ENCODE results near the gene ZNF853.

The ZNF853 gene

DNA sequence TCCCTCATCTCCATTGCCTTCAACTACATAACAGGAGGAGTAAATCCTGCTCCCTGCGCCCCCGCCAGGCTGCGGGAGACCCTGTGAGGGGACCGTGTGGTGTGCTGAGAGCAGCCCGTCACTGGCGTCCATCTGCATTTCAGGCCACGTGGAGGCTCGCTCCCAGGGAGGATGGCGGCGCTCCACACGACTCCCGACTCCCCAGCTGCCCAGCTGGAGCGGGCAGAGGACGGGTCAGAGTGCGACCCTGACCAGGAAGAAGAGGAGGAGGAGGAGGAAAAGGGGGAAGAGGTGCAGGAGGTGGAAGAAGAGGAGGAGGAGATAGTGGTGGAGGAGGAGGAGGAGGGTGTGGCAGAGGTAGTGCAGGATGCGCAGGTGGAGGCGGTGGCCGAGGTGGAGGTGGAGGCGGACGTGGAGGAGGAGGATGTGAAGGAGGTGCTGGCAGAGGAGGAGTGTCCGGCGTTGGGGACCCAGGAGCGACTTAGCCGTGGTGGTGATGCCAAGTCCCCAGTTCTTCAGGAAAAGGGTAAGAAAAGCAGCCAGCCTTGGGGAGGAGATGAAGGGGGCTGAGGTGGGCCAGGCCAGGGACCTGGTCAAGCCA is 26.9 kb downstream of the ZNF853 start:
- peaks cover 29% of the 10 kb centered on the region for H3K36me3 ChIP-seq (ENCODE audit: insufficient read depth, low read depth, low read length)
- no peaks in the 10 kb centered on the region for H3K4me1 ChIP-seq (ENCODE audit: insufficient read depth, low read length)

GRCh38 chr7:6642861-6643640 is 27.6 kb downstream of the ZNF853 start:
- Histone ChIP-seq H3K27me3 (ENCODE audit: insufficient read depth, low read length) (no peaks in the 10 kb centered on the region), H3K27ac (ENCODE audit: low read length) (no peak overlapping the region), H3K4me1 (ENCODE audit: insufficient read depth, low read length) (no peaks in the 10 kb centered on the region), H3K9ac (ENCODE audit: low read depth, low read length) (no peak overlapping the region), H3K9me3 (ENCODE audit: insufficient read depth, low read depth, low read length) (no peaks in the 10 kb centered on the region), H3K4me3 (ENCODE audit: low read length) (no peak overlapping the region), H3K36me3 (ENCODE audit: insufficient read depth, low read depth, low read length) (peaks cover 29% of the 10 kb centered on the region)

More for the DNA sequence above, 26.9 kb downstream of the ZNF853 start:
- H3K9me3 ChIP-seq (ENCODE audit: insufficient read depth, low read depth, low read length): no peaks in the 10 kb centered on the region
- no peak overlapping the region for H3K27ac ChIP-seq (ENCODE audit: low read length)
- no peak overlapping the region for H3K9ac ChIP-seq (ENCODE audit: low read depth, low read length)
- no peaks in the 10 kb centered on the region for H3K27me3 ChIP-seq (ENCODE audit: insufficient read depth, low read length)
- H3K4me3 ChIP-seq (ENCODE audit: low read length): no peak overlapping the region

GRCh38 chr7:6643915-6644625 is 28.7 kb downstream of the ZNF853 start:
- Histone ChIP-seq H3K9me3 (ENCODE audit: insufficient read depth, low read depth, low read length) (no peaks in the 10 kb centered on the region), H3K9ac (ENCODE audit: low read depth, low read length) (no peak overlapping the region), H3K4me3 (ENCODE audit: low read length) (no peak overlapping the region), H3K36me3 (ENCODE audit: insufficient read depth, low read depth, low read length) (peaks cover 29% of the 10 kb centered on the region), H3K4me1 (ENCODE audit: insufficient read depth, low read length) (no peaks in the 10 kb centered on the region), H3K27ac (ENCODE audit: low read length) (no peak overlapping the region), H3K27me3 (ENCODE audit: insufficient read depth, low read length) (no peaks in the 10 kb centered on the region)

- H3K27ac ChIP-seq (ENCODE audit: low read length): no peak overlapping the region
- H3K9me3 ChIP-seq (ENCODE audit: insufficient read depth, low read depth, low read length): no peaks in the 10 kb centered on the region
- no peaks in the 10 kb centered on the region for H3K4me1 ChIP-seq (ENCODE audit: insufficient read depth, low read length)
- no peak overlapping the region for H3K4me3 ChIP-seq (ENCODE audit: low read length)
- H3K27me3 ChIP-seq (ENCODE audit: insufficient read depth, low read length): no peaks in the 10 kb centered on the region
- H3K9ac ChIP-seq (ENCODE audit: low read depth, low read length): no peak overlapping the region
- peaks cover 29% of the 10 kb centered on the region for H3K36me3 ChIP-seq (ENCODE audit: insufficient read depth, low read depth, low read length)
These were observed 29.3 kb downstream of the ZNF853 start for GRCh38 chr7:6644728-6645127.

- H3K9me3 ChIP-seq (ENCODE audit: insufficient read depth, low read depth, low read length): no peaks in the 10 kb centered on the region
- peaks cover 29% of the 10 kb centered on the region for H3K36me3 ChIP-seq (ENCODE audit: insufficient read depth, low read depth, low read length)
- H3K9ac ChIP-seq (ENCODE audit: low read depth, low read length): no peak overlapping the region
- no peaks in the 10 kb centered on the region for H3K4me1 ChIP-seq (ENCODE audit: insufficient read depth, low read length)
- H3K4me3 ChIP-seq (ENCODE audit: low read length): no peak overlapping the region
- H3K27me3 ChIP-seq (ENCODE audit: insufficient read depth, low read length): no peaks in the 10 kb centered on the region
- H3K27ac ChIP-seq (ENCODE audit: low read length): no peak overlapping the region
These were observed 31.1 kb downstream of the ZNF853 start for GRCh38 chr7:6646465-6646864.

- Histone ChIP-seq H3K4me1 (ENCODE audit: insufficient read depth, low read length) (no peaks in the 10 kb centered on the region), H3K27ac (ENCODE audit: low read length) (no peak overlapping the region), H3K4me3 (ENCODE audit: low read length) (no peak overlapping the region), H3K27me3 (ENCODE audit: insufficient read depth, low read length) (no peaks in the 10 kb centered on the region), H3K9me3 (ENCODE audit: insufficient read depth, low read depth, low read length) (no peaks in the 10 kb centered on the region), H3K9ac (ENCODE audit: low read depth, low read length) (no peak overlapping the region), H3K36me3 (ENCODE audit: insufficient read depth, low read depth, low read length) (peaks cover 29% of the 10 kb centered on the region)
These were observed 31.7 kb downstream of the ZNF853 start for GRCh38 chr7:6647080-6647479.

GRCh38 chr7:6647541-6647940 is 32.1 kb downstream of the ZNF853 start:
- Histone ChIP-seq H3K4me3 (ENCODE audit: low read length) (no peak overlapping the region), H3K27me3 (ENCODE audit: insufficient read depth, low read length) (no peaks in the 10 kb centered on the region), H3K27ac (ENCODE audit: low read length) (no peak overlapping the region), H3K9me3 (ENCODE audit: insufficient read depth, low read depth, low read length) (no peaks in the 10 kb centered on the region), H3K9ac (ENCODE audit: low read depth, low read length) (no peak overlapping the region), H3K4me1 (ENCODE audit: insufficient read depth, low read length) (no peaks in the 10 kb centered on the region), H3K36me3 (ENCODE audit: insufficient read depth, low read depth, low read length) (peaks cover 30% of the 10 kb centered on the region)

DNA sequence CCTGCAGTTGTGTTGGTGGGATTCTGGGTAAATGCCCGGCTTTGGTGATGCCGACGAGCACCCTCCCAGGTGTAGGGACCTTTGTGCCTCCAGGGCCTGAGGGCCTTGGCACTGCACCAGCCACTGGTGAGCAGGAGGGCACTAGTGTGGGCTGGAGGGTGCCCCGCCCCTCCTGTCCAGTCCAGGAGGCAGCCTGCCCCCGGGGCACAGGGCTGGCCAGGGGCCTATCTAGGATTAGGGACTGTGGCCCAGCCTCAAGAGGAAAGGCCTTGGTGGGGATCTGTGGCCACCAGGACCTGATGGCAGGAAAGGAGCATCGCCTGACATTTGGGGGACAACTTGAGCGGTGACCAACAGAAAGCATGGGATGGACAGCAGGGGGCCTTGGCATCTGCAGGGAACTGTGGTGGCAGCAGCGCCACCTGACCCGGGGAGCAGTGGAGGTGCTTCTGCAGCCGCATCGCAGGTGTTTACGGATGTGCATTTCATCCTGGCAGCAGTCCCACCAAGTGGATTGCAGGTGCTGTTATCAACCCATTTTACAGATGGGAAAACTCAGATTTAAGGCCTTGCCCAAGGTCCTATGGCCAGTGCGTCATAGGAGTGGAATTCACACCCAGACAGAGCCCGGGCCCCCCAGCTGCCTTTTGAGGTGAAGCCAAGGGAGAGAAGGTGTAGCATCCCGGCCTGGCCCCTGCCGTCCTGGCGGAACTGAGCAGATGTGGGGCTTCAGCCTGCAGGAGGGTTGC is 32.8 kb downstream of the ZNF853 start:
- no peaks in the 10 kb centered on the region for H3K9me3 ChIP-seq (ENCODE audit: insufficient read depth, low read depth, low read length)
- H3K27me3 ChIP-seq (ENCODE audit: insufficient read depth, low read length): no peaks in the 10 kb centered on the region
- H3K4me1 ChIP-seq (ENCODE audit: insufficient read depth, low read length): no peaks in the 10 kb centered on the region
- H3K4me3 ChIP-seq (ENCODE audit: low read length): no peak overlapping the region
- no peak overlapping the region for H3K27ac ChIP-seq (ENCODE audit: low read length)
- H3K9ac ChIP-seq (ENCODE audit: low read depth, low read length): no peak overlapping the region
- H3K36me3 ChIP-seq (ENCODE audit: insufficient read depth, low read depth, low read length): peaks cover 25% of the 10 kb centered on the region

- Histone ChIP-seq H3K9me3 (ENCODE audit: insufficient read depth, low read depth, low read length) (no peaks in the 10 kb centered on the region), H3K27me3 (ENCODE audit: insufficient read depth, low read length) (no peaks in the 10 kb centered on the region), H3K4me3 (ENCODE audit: low read length) (no peak overlapping the region), H3K27ac (ENCODE audit: low read length) (no peak overlapping the region), H3K4me1 (ENCODE audit: insufficient read depth, low read length) (no peaks in the 10 kb centered on the region), H3K9ac (ENCODE audit: low read depth, low read length) (no peak overlapping the region), H3K36me3 (ENCODE audit: insufficient read depth, low read depth, low read length) (peaks cover 20% of the 10 kb centered on the region; the same call in 1 of the 2 replicates)
These were observed 33.4 kb downstream of the ZNF853 start for GRCh38 chr7:6648815-6649104.

DNA sequence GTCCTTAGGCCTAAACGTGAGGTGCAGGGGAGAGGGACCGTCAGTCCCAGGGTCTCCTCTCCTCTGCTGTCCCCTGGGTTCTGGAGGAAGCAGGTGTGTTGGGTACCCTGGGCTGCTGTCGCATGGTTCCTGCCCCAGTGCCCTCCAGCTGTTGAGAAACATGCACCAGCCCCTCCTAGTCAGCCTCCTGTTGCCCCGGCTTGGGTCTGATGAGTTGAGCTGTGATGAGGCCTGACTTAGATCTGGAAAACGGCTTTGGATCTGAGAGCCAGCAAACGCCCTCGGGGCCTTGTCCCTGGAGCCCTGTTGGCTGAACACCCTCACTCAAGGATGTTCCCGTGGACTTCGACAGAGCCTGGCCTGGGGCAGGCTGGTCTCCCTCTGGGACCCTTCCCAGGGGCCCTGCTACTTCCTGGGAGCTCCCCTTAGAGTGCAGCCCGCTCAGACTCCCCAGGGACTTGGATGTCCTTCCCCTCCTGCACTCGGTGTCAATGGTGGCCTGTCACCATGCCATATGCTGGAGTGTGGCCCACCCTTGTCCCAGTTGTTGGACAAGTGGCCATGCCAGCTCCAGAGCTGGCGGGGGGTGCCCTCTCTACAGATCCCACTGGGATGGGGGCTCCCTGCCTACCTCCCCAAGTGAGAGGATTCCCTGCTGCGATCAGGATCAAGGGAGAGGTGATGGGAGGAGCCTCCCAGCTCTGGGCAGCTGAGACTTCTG is 34.0 kb downstream of the ZNF853 start:
- H3K27ac ChIP-seq (ENCODE audit: low read length): no peak overlapping the region
- no peak overlapping the region for H3K9ac ChIP-seq (ENCODE audit: low read depth, low read length)

GRCh38 chr7:6650086-6650485 is 34.7 kb downstream of the ZNF853 start:
- H3K9me3 ChIP-seq (ENCODE audit: insufficient read depth, low read depth, low read length): no peaks in the 10 kb centered on the region
- H3K27ac ChIP-seq (ENCODE audit: low read length): no peak overlapping the region
- no peak overlapping the region for H3K9ac ChIP-seq (ENCODE audit: low read depth, low read length)
- H3K36me3 ChIP-seq (ENCODE audit: insufficient read depth, low read depth, low read length): peaks cover 9% of the 10 kb centered on the region; the same call in 1 of the 2 replicates
- no peaks in the 10 kb centered on the region for H3K27me3 ChIP-seq (ENCODE audit: insufficient read depth, low read length)
- no peaks in the 10 kb centered on the region for H3K4me1 ChIP-seq (ENCODE audit: insufficient read depth, low read length)
- H3K4me3 ChIP-seq (ENCODE audit: low read length): no peak overlapping the region

More for the DNA sequence above, 34.0 kb downstream of the ZNF853 start:
- Histone ChIP-seq H3K4me1 (ENCODE audit: insufficient read depth, low read length) (no peaks in the 10 kb centered on the region), H3K36me3 (ENCODE audit: insufficient read depth, low read depth, low read length) (peaks cover 16% of the 10 kb centered on the region; the same call in 1 of the 2 replicates), H3K4me3 (ENCODE audit: low read length) (no peak overlapping the region), H3K9me3 (ENCODE audit: insufficient read depth, low read depth, low read length) (no peaks in the 10 kb centered on the region), H3K27me3 (ENCODE audit: insufficient read depth, low read length) (no peaks in the 10 kb centered on the region)
